ENCODE data around the gene CDKAL1. TPM values are rescaled to one million over a fixed set of nuclear protein-coding genes. Genes with fewer than 3 reads are reported as not detected.

CDKAL1 gene
- total and polyA plus RNA-seq, 8 donors, result 3.4 to 36.7 (median 10.4) TPM

- no peaks in the 10 kb centered on the region for H3K9me3 ChIP-seq
- no peak for TF ChIP-seq EP300 (IDR thresholded peaks at IDR 0.05)
- TF ChIP-seq POLR2A (IDR thresholded peaks at IDR 0.05), result no peak
- no peak for TF ChIP-seq CTCF (IDR thresholded peaks at IDR 0.05)
- no peak for TF ChIP-seq POLR2AphosphoS5 (IDR thresholded peaks at IDR 0.05)
- H3K4me1 ChIP-seq, result peaks cover 0 to 9% (median 2%) of the 10 kb centered on the region in 4 donors
- no peak overlapping the region for H3K27ac ChIP-seq
- DNase-seq, result no peak
- WGBS, 5 donors, result 88 to 100% (median 97%) methylated on average over 1 of the region's 1 CpG
- H3K4me3 ChIP-seq, result no peak overlapping the region
- intact Hi-C loops (cut with DNase I; ENCODE audit: low total_unique reads), result no loop called here
- no peaks in the 10 kb centered on the region for H3K27me3 ChIP-seq
- H3K36me3 ChIP-seq, result peaks cover 12 to 52% (median 41%) of the 10 kb centered on the region in 4 donors
Observed at GRCh38 chr6:20554817-20555216, 20.6 kb downstream of the CDKAL1 start.

- no peak for DNase-seq
- H3K4me1 ChIP-seq, result peaks cover 0 to 21% (median 6%) of the 10 kb centered on the region in 4 donors
- intact Hi-C loops (cut with DNase I; ENCODE audit: low total_unique reads), result loop anchor here (10.0 kb wide), 1 partner anchor 1025 kb away; no protein-coding TSS in a partner anchor
- TF ChIP-seq POLR2AphosphoS5 (IDR thresholded peaks at IDR 0.05) (no peak), EP300 (IDR thresholded peaks at IDR 0.05) (no peak), POLR2A (IDR thresholded peaks at IDR 0.05) (no peak), CTCF (IDR thresholded peaks at IDR 0.05) (no peak)
- H3K9me3 ChIP-seq, result no peaks in the 10 kb centered on the region
- WGBS, 5 donors, result 46 to 50% (median 47%) methylated on average over 2 of the region's 2 CpGs
- H3K4me3 ChIP-seq, result no peak overlapping the region
- H3K27me3 ChIP-seq, result no peaks in the 10 kb centered on the region
- peaks cover 0 to 6% (median 3%) of the 10 kb centered on the region in 4 donors for H3K36me3 ChIP-seq
- no peak overlapping the region for H3K27ac ChIP-seq
Observed at GRCh38 chr6:20559924-20560551, 25.8 kb downstream of the CDKAL1 start.

- no peak for TF ChIP-seq CTCF (IDR thresholded peaks at IDR 0.05)
- TF ChIP-seq POLR2AphosphoS5 (IDR thresholded peaks at IDR 0.05), result no peak
- TF ChIP-seq POLR2A (IDR thresholded peaks at IDR 0.05), result no peak
- TF ChIP-seq EP300 (IDR thresholded peaks at IDR 0.05), result no peak
- intact Hi-C loops (cut with DNase I; ENCODE audit: low total_unique reads), result loop anchor here (10.0 kb wide), 1 partner anchor 1021 kb away; no protein-coding TSS in a partner anchor
- no peak overlapping the region for H3K4me3 ChIP-seq
- WGBS, 5 donors, result 81 to 92% (median 85%) methylated on average over 2 of the region's 2 CpGs
- H3K27ac ChIP-seq, result no peak overlapping the region
- no peaks in the 10 kb centered on the region for H3K36me3 ChIP-seq
- no peaks in the 10 kb centered on the region for H3K27me3 ChIP-seq
- H3K4me1 ChIP-seq, result peaks cover 0 to 21% (median 6%) of the 10 kb centered on the region in 4 donors
- no peaks in the 10 kb centered on the region for H3K9me3 ChIP-seq
- no peak for DNase-seq
Observed at GRCh38 chr6:20563377-20563776, 29.1 kb downstream of the CDKAL1 start.

GRCh38 chr6:20564269-20564668 lies 30.0 kb downstream of the CDKAL1 start:
- Histone ChIP-seq H3K36me3 (no peaks in the 10 kb centered on the region), H3K4me1 (peaks cover 0 to 17% (median 6%) of the 10 kb centered on the region in 4 donors), H3K9me3 (no peaks in the 10 kb centered on the region), H3K4me3 (no peak overlapping the region), H3K27me3 (no peaks in the 10 kb centered on the region), H3K27ac (no peak overlapping the region)
- TF ChIP-seq CTCF (IDR thresholded peaks at IDR 0.05) (peak in 5 of 7 experiments; percentile 38 to 69 (median 56)), EP300 (IDR thresholded peaks at IDR 0.05) (no peak)
- DNase-seq, result peak in 1 of 2 donors; percentile 55
- intact Hi-C loops (cut with DNase I; ENCODE audit: low total_unique reads), result loop anchor here (10.0 kb wide), 1 partner anchor 1021 kb away; no protein-coding TSS in a partner anchor
